Measurements from ENCODE around the gene FLT3. TPM values are rescaled to one million over a fixed set of nuclear protein-coding genes. Genes with fewer than 3 reads are reported as not detected.

The FLT3 gene
- total and polyA plus RNA-seq, 11 donors: 0.09 to 0.48 (median 0.21) TPM; not detected in 2

DNA sequence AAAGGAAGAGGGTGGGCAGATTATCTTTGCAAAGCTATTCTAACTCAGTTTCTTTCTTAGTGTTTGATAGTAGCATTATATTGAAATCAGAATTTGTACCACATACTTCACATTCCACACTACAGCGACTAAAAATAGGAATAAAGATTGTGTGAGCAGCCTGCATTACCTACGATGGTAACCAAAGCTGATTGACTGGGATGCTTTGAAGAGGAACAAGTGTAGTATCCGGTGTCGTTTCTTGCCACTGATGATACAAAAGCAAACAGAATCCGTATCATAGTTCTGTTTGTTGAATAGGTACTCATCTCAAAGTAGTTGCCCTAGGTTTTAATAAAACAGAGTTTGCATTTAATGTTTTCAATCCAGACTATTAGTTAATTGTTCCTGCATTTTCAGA lies 51.2 kb downstream of the FLT3 start:
- TF ChIP-seq, protein P1, sequence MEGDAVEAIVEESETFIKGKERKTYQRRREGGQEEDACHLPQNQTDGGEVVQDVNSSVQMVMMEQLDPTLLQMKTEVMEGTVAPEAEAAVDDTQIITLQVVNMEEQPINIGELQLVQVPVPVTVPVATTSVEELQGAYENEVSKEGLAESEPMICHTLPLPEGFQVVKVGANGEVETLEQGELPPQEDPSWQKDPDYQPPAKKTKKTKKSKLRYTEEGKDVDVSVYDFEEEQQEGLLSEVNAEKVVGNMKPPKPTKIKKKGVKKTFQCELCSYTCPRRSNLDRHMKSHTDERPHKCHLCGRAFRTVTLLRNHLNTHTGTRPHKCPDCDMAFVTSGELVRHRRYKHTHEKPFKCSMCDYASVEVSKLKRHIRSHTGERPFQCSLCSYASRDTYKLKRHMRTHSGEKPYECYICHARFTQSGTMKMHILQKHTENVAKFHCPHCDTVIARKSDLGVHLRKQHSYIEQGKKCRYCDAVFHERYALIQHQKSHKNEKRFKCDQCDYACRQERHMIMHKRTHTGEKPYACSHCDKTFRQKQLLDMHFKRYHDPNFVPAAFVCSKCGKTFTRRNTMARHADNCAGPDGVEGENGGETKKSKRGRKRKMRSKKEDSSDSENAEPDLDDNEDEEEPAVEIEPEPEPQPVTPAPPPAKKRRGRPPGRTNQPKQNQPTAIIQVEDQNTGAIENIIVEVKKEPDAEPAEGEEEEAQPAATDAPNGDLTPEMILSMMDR (IDR thresholded peaks at IDR 0.05): no peak
- TF ChIP-seq POLR2A (IDR thresholded peaks at IDR 0.05): no peak
- H3K9me3 ChIP-seq: no peaks in the 10 kb centered on the region
- intact Hi-C loops (cut with DNase I): no loop called here
- peaks cover 0 to 5% (median 0%) of the 10 kb centered on the region in 9 donors for H3K27me3 ChIP-seq
- no peaks in the 10 kb centered on the region for H3K4me1 ChIP-seq
- no peaks in the 10 kb centered on the region for H3K36me3 ChIP-seq
- ATAC-seq (no peak), DNase-seq (no peak)
- no peak overlapping the region for H3K4me3 ChIP-seq
- WGBS, 4 donors: 28 to 38% (median 31%) methylated on average over 5 of the region's 5 CpGs
- H3K27ac ChIP-seq: no peak overlapping the region

GRCh38 chr13:28048768-28049167 lies 51.6 kb downstream of the FLT3 start:
- H3K9me3 ChIP-seq: no peaks in the 10 kb centered on the region
- WGBS, 4 donors: 74 to 84% (median 75%) methylated on average over 6 of the region's 6 CpGs
- ATAC-seq (no peak), DNase-seq (no peak)
- peaks cover 0 to 2% (median 0%) of the 10 kb centered on the region in 12 donors for H3K4me1 ChIP-seq
- no peak overlapping the region for H3K4me3 ChIP-seq
- H3K36me3 ChIP-seq: no peaks in the 10 kb centered on the region
- peaks cover 0 to 5% (median 0%) of the 10 kb centered on the region in 9 donors for H3K27me3 ChIP-seq
- H3K27ac ChIP-seq: no peak overlapping the region
- intact Hi-C loops (cut with DNase I): no loop called here
- TF ChIP-seq POLR2A (IDR thresholded peaks at IDR 0.05): no peak
- TF ChIP-seq, protein P1 (IDR thresholded peaks at IDR 0.05): no peak

- no peaks in the 10 kb centered on the region for H3K36me3 ChIP-seq
- no peak for ATAC-seq
- no peaks in the 10 kb centered on the region for H3K9me3 ChIP-seq
- H3K4me3 ChIP-seq: no peak overlapping the region
- no peak overlapping the region for H3K27ac ChIP-seq
- 63 to 70% (median 69%) methylated on average over 7 of the region's 7 CpGs for WGBS, 4 donors
- intact Hi-C loops (cut with DNase I): no loop called here
- no peak for TF ChIP-seq POLR2A (IDR thresholded peaks at IDR 0.05)
- TF ChIP-seq, protein P1 (IDR thresholded peaks at IDR 0.05): no peak
- H3K4me1 ChIP-seq: peaks cover 0 to 8% (median 0%) of the 10 kb centered on the region in 12 donors
- no peak for DNase-seq
- peaks cover 0 to 5% (median 0%) of the 10 kb centered on the region in 9 donors for H3K27me3 ChIP-seq
Observed at GRCh38 chr13:28047757-28048388, 52.5 kb downstream of the FLT3 start.

DNA sequence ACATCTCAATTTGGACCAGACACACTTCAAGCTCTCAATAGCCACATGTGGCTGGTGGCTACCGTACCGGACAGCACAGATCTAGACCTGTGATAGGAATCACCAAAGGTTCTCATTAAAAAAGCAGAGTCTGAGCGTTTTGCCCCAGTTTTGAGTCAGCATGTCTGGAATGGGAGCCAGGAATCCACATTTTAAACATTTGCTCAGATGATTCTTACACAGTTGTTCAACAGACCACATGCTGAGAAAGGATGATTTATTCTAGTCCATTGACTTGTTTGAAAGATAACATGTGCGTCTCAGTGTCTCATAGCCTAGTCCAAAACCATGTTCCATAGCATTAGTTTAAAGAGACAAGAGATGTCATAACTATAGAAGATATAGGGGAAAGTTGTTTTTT lies 53.4 kb downstream of the FLT3 start:
- H3K36me3 ChIP-seq: no peaks in the 10 kb centered on the region

More for the DNA sequence above, 53.4 kb downstream of the FLT3 start:
- H3K27ac ChIP-seq: no peak overlapping the region
- intact Hi-C loops (cut with DNase I): no loop called here
- no peak for ATAC-seq
- DNase-seq: no peak
- H3K27me3 ChIP-seq: peaks cover 0 to 5% (median 0%) of the 10 kb centered on the region in 9 donors
- TF ChIP-seq, protein P1 (IDR thresholded peaks at IDR 0.05): no peak
- TF ChIP-seq POLR2A (IDR thresholded peaks at IDR 0.05): no peak
- H3K9me3 ChIP-seq: no peaks in the 10 kb centered on the region
- H3K4me3 ChIP-seq: no peak overlapping the region
- WGBS, 4 donors: 76 to 92% (median 90%) methylated on average over 4 of the region's 4 CpGs
- peaks cover 0 to 10% (median 0%) of the 10 kb centered on the region in 12 donors for H3K4me1 ChIP-seq

All from heart left ventricle (tissue), 16 donors.